NCI-H526 treated with DMSO at 0.1 percent for 48 hours (cell line): Measurements from ENCODE around the gene PGM3.

ENCODE experiments used
- DNase-seq: peaks from one replicate; lab custom pipeline; 2025; lab: John Stamatoyannopoulos, UW

Gene PGM3

DNA sequence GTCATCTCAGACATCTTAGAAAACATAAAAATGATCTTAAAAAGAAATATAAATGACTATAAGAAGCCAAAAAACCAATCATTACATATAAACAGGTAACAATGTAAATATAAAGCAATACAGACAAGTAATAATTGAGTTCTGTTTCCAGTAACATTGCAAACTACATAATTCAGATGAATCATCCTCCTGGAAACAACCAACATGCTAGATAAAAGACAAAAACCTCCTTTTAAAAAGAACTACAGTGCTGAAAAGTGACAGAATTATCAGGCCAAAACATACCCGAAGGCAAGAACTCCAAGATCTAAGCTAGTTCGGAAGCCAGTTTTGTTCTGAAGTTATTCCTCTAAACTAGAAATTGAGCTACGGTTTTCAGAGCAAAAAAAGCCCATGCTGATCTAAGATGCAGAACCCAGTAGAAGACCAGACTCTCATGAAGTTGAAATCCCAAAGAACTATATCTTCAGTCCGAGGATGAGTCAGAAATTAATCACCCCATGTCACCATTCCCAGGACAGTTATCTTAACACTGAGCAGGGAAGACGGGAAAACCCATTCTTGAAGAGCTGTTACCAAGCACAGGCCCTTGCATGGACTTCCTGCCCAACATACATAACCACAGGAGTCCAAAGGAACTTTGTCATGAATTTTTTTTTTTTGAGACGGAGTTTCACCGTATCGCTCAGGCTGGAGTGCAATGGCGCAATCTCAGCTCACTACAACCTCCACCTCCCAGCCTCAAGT, 9.8 kb downstream of the PGM3 start:
- DNase-seq = no peak

DNA sequence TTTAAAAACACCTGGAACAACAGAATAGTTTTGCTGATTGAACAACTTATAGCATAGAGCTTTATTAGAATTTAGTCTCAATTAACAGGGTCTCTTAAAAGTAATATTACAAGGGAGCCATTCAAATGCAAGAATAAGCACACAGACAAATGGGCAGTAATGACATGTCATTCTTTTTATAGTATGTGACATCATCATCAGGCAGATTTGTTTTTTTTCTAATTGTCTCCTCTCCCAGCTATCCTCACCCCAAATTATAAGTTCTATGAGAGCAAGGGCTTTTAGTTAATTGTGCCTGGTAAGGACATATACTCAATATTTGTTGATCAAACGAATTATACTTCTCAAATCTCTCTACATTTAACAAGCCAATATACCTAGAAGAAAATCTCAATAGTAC, 11.0 kb downstream of the PGM3 start:
- no peak for DNase-seq

DNA sequence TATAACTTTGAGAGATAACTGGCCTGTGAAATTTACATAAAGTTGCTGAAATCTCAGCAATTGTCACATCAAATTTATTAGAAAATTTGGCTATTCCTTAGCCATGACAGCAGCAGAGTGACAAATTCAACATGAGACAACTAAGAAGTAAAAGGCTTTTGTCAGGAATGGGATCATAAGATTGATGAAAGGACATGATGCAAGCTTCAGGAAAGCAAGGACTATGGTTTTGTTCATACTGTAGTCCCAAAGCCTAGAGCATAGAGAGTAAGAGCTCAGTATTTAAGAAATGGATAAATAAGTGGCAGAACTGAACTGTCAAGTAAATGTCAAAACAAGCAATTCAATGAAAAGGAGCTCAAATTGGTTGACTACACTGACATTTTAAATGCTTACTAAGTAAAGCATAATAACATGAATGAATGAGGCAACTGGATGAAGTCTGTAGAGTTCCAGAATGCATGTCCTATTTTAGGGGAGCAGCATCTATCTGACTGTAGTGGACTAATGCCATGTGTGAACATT, 12.6 kb downstream of the PGM3 start:
- no peak for DNase-seq

DNA sequence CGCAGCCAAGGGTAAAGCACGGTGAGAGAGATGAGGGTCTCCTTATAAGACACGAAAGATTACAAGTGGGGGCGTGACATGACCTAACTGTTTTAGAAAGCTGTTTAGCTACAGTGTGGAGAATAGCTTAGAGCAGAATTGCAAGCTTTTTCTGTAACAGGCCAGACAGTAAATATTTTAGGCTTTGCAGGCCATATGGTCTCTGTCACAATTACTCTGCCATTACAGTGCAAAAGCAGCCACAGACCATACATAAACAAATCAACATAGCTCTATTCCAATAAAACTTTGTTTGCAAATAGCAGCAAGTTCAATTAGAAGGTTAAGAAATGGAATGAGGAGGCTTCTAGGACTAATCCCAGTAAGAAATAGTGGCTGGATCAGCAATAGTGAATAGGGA, 16.8 kb downstream of the PGM3 start:
- DNase-seq = no peak

DNA sequence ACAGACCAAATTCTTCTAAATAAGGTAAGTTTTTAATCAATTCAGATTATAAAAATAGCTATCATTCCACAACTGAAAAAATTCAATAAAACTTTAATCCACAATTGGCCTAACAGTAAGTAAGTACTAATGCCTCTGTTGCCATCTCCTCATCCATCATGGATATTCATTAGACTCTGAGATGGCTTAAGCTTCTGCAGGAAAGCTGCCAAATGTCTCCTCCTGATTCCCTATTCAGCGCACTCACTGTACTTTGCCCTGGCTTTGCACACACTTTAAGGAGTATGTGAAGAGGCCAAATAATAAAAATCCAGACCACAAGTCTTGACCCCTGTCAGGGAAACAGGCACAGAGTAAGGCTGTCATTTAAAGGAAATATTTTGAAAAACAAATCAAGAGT, 23.6 kb downstream of the PGM3 start:
- no peak for DNase-seq

DNA sequence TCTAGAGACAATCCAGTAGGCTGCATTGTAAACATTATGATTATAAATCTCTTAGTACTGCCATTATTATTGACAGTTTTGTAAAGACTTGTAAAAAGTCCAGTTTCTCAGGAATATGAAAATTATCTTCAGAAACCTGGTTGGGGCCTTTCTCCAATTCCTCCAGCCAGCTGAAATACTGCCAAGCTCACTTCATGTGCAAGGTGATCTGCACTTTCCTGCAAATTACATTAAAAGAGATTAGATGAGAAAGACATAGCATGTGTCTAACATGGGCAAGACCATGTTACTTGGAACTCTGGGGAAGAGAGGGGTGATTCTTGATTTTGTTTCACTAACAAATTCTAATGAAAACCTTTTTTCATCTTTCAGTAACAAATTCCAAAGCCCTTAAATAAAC, 24.0 kb downstream of the PGM3 start:
- DNase-seq = no peak

DNA sequence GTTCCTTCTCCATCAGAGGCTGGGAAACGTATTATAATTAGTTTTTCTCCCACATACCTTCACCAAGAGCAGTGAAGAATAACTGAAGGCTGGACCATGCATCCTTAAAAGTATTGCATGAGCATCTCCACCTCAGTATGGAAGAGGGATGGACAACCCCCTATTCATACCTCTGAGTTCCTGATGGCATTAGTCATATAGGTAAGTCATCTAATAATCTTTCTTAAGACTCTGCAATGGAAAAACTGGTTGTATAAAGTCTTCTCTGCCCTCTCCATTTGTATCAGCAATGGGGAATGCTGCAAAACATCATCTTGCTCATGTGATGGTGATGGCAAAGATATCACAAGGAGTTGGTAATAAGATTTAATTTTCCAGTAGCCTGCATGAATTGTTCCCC, 24.5 kb downstream of the PGM3 start:
- no peak for DNase-seq

DNA sequence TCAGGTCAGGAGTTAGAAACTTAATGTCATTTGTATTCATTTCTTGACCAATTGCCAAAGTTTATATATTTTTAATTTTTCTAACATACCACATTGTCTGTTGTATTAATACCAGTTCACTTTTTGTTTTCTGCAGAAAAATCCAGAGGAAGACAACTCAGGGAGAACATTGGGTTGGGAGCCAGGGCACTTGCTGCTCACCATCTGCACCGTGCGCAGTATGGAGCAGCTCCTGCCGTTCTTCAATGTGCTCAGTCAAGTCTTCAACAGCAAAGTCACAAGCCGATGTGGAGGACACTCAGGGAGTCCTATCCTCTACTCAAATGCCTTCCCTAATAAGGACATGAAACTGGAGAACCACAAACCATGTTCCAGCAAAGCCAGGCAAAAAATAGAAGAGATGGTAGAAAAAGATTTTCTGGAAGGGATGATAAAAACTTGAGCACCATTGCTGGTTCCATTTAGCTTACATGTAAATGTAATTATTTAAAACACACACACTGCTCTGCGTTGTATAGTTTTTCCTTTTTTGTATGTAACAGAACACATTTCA, 25.3 kb downstream of the PGM3 start:
- no peak for DNase-seq

DNA sequence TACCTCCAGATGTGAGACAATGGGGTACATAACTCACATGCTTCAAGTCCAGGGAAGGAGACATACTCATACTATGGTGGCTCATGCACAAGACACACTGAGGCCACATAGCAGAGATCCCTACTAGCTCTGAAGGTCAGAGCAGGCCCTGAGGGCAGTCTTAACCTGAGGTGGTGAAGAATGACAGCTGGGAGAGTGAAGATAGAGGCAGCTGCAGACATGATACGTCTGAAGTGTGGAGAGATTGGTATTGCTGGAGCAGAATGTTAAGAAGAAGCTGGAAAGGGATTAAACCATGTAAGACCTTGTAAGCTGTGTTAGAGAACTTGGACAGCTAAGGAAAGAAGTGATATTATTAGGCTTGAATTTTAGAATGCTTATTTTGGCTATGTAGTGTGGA, 32.9 kb downstream of the PGM3 start:
- DNase-seq = no peak

DNA sequence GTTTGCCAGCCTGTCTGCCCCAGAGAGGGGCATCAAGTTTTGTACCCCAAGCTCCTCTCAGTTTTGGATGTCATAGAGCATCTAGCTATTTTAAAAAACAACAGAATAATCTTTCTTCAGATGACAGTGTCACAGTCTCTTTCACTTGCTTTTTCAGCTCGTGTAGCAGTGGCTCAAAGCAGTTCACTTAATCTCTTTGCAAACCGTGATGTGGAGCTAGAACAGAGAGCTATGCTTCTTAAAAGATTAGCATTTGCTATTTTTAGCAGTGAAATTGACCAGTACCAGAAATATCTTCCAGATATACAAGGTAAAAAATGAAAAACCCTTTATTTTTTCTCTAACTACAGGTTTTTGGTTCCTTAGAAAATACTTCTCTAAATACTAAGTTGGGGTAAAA, 37.3 kb downstream of the PGM3 start:
- no peak for DNase-seq

DNA sequence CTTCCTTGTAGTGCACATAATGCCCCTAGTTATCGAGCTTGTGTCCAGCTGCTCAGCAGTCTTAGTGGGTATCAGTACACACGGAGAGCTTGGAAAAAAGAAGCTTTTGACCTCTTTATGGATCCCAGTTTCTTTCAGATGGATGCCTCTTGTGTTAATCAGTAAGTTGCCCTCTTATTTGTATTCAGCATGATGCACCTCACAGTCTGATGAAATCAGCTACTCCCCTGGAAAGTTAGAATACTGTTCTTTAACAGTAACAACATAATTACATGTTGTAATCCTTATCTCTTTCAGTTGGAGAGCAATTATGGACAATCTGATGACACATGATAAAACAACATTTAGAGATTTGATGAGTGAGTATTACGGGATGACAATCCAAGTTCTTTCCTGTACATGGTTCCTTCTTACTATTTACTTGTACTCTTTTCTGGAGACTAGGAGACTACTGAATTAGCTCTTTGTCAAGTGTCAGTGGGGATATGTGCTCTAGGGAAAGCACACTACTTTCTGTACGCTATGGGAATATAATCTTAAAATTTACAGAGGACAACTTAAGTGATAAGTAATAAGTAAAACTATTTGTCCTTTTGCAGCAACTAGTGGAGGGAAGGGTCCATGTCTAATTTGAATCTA, 39.1 kb downstream of the PGM3 start:
- no peak for DNase-seq

DNA sequence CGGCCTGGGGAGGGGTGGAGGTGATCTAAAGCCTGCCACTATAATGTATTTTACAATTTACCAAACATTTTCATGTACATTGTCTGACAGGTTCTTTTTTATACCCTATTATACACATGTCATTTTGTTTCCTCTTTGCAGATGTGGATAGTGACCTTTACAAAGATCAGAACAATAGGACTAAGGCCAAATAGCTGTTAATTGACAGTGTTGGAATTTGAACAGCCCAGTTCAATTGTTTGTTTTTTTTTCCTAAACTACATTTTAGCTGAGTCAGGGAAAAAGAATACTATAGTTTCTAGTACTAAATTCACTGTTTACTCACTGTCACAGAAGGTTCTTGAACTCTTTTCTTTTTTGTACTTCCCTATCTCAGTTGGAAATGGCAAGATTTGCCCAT, 40.2 kb downstream of the PGM3 start:
- DNase-seq = no peak

DNA sequence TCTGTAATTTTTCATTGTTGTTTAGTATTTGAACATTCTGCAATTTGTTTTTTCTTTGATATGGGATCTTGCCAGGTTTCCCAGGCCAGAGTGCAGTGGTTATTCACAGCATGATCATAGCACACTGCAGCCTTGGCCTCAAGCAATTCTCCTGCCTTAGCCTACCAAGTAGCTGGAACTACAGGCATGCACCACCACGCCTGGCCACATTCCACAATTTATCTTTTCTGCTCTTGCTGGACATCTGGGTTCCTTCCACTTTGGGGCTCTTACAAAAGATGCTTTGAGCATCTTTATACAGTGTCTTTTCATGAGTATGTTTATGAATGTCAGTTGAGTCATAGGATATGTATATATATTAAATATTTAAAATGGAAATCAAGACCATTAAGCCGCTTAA, 42.0 kb downstream of the PGM3 start:
- DNase-seq = no peak

DNA sequence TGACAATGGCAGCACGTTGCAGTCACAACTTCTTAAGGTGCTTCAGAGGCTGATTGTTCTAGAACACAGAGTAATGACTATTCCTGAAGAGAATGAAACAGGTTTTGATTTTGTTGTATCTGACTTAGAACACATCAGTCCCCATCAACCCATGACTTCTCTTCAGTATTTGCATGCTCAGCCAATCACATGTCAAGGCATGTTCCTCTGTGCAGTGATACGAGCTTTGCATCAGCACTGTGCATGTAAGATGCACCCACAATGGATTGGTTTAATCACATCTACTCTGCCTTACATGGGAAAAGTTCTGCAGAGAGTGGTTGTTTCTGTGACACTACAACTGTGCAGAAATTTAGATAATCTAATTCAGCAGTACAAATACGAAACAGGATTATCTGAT, 54.3 kb downstream of the PGM3 start:
- DNase-seq = no peak

DNA sequence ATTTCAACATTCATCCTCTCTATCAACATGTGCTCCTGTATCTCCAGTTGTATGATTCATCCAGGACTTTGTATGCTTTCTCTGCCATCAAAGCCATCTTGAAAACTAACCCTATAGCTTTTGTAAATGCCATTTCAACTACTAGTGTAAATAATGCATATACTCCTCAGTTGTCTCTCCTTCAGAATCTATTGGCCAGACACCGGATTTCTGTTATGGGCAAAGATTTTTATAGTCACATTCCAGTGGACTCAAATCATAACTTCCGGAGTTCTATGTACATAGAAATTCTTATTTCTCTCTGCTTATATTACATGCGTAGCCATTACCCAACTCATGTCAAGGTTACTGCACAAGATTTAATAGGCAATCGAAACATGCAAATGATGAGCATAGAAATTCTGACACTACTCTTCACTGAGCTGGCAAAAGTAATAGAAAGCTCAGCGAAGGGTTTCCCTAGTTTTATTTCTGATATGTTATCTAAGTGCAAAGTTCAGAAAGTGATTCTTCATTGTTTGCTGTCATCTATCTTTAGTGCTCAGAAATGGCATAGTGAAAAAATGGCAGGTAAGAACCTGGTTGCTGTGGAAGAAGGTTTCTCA, 54.8 kb downstream of the PGM3 start:
- DNase-seq = no peak

DNA sequence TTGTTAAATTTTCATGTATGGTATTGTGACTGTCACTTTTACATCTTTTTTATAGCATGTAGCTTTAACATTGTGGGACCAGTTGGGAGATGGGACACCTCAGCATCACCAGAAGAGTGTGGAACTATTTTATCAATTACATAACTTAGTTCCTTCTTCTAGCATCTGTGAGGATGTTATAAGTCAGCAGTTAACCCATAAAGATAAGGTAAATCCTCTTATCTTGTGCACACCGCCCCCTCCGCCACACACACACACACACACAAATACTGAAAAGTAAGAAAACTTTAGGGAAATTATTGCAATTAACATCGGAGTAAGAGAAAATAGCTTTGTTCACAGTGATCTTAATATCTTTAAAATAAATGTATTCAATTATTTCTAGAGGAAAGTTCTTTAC, 60.9 kb downstream of the PGM3 start:
- no peak for DNase-seq

DNA sequence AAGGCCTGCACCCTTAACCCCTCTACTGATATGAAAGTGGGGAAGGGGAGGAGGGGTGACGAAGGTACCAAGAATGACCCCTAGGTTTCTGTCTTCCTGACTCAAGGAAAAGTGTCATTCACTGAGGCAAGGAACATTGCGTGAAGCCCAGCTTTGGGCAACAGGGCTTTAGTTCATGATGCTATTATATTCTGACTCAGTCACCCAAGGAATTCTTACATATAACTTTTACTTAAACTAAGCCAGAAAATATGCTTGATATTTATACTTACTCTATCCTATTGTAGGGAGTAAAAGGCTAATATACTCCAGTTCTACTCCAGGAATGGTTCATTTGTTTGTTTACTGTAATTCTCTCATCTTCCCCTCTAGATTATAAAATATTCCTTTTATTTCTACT, 65.1 kb downstream of the PGM3 start:
- no peak for DNase-seq

DNA sequence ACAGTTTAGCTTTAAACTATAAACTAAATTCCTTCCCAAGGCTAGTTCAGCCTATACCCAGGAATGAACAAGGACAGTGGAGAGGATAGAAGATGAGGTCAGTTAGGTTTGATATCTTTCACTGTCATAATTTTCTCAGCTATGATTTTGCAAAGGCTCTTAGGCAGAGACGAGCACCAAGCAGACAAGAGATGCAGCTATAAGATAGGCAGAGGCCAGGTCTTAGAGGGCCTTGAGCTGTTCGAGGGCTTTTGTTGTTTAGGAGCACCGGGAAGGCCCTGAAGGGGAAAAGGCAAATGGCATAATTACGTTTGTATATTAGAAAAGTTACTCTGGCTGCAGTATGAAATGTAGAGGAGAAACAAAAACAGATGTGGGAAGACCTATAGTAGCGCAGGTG, 65.8 kb downstream of the PGM3 start:
- no peak for DNase-seq

DNA sequence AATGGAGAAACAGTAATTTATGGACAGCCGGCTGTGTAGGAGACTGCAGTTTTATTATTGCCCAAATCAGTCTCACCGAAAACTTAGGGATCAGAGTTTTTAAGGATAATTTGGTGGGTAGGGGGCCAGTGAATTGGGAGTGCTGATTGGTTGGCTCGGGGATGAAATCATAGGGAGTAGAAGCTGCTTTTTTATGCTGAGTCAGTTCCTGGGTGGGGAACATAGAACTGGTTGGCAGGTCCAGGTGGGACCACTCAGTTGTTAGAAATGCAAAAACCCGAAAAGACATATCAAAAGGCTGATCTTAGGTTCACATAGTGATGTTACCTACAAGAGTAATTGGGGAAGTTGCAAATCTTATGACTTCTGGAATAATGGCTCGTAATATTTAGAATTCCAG, 66.3 kb downstream of the PGM3 start:
- DNase-seq = no peak

DNA sequence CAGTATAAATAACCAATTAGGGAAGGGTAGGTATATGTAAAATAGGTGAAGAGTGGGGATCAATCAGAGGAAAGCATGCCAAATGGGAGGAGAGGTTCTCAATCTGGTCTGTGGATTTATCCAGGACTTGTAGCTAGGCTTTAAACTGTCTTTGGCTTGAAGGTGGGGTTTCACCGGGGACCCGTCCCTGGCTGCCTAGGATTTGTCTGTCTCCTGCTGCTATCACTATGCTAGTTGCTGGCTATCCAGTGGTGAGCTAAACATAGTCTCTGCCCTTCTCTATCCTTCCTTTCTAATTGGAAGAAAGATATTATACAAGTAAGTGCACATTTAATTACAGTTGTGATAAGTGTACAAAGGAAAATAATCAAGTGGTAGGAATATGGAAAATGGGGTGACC, 66.8 kb downstream of the PGM3 start:
- DNase-seq = no peak

DNA sequence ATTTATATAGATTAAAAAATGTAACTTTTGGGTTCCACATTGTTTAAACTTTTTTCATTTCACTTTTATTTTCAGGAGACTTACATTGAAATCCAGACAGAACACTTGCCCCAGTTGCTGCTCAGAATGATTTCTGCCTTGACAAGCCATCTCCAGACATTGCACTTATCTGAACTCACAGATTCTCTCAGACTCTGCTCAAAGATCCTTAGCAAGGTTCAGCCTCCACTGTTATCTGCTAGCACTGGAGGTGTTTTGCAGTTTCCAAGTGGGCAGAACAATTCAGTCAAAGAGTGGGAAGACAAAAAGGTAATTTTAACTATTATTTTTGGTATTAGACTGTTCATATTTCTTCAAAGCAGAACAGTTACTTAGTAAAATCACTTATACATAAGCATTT, 67.6 kb downstream of the PGM3 start:
- no peak for DNase-seq

DNA sequence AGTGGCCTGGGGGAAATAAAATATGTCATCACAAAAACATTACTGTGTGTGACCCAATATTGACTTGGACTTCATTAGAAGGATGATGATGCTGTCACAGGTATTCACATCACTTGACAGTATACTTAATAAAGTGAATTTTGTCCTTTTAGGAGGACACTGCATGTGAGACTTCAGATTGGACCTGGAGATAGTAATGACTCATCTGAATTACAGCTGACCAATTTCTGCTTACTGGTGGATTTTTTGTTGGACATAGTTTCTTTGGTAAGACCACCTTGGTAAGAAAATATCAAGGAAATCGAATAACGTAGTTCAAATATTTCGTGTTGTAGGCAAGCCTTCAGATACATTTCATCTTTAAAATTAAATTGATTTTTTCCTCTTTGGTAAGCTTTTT, 68.5 kb downstream of the PGM3 start:
- no peak for DNase-seq

DNA sequence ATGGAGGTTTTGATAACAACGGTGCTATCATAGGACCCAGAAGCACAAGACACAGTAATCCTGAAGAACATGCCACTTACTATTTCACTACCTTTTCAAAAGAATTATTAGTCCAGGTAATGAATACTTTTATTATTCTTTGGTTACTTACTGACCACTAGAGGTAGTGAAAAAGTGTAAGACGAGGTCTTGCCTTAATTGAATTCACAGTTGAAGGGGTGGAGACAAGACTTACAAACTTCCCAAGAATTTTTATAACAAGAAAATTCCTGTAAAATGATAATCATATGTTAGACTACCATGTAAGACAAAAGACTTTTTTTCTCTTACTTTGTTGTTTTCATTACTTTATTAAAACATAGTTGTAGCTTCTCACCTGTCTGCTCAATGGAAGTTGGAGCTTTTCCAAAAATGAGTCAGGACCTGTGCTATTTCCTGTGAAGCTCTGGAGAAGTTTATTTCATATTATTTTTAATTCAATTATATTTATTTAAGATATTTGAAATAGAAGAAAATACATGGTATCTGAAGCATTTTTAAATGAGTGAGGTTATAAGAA, 73.2 kb downstream of the PGM3 start:
- no peak for DNase-seq
